HG03139 (cell line): ENCODE results near the gene AP2B1.

Experiments
- ATAC-seq: cut with Tn5 transposase; IDR thresholded peaks from one replicate; pipeline ENCODE4 v1.9.1; 2021; ENCODE audit not compliant: unreplicated experiment

AP2B1 gene

GRCh38 chr17:35727635-35728034, 140.5 kb downstream of the AP2B1 start:
- ATAC-seq: no peak

- no peak for ATAC-seq
Measured at GRCh38 chr17:35728551-35728950, 141.4 kb downstream of the AP2B1 start.

- no peak for ATAC-seq
Measured at GRCh38 chr17:35729405-35729833, 142.3 kb downstream of the AP2B1 start.

GRCh38 chr17:35730400-35731005, 143.4 kb downstream of the AP2B1 start:
- ATAC-seq: no peak

GRCh38 chr17:35731239-35731916, 144.3 kb downstream of the AP2B1 start, which contains the start of gene RASL10B:
Gene RASL10B, plus strand, starts transcription at chr17:35731639. Its CDS starts 3,546 bp downstream, at chr17:35735185.
- no peak for ATAC-seq

GRCh38 chr17:35731917-35732805, 145.0 kb downstream of the AP2B1 start:
- no peak for ATAC-seq

- no peak for ATAC-seq
Measured at GRCh38 chr17:35732806-35733136, 145.6 kb downstream of the AP2B1 start.

- ATAC-seq: no peak
Measured at GRCh38 chr17:35733366-35733765, 146.2 kb downstream of the AP2B1 start.

GRCh38 chr17:35734396-35734795, 147.3 kb downstream of the AP2B1 start:
- no peak for ATAC-seq

GRCh38 chr17:35735036-35735805, 148.1 kb downstream of the AP2B1 start:
- no peak for ATAC-seq

- ATAC-seq: no peak
Measured at GRCh38 chr17:35736236-35736635, 149.1 kb downstream of the AP2B1 start.

- ATAC-seq: no peak
Measured at GRCh38 chr17:35738519-35739133, 151.5 kb downstream of the AP2B1 start.

GRCh38 chr17:35740216-35740615, 153.1 kb downstream of the AP2B1 start:
- ATAC-seq: no peak

GRCh38 chr17:35740997-35741931, 154.1 kb downstream of the AP2B1 start:
- no peak for ATAC-seq

GRCh38 chr17:35742496-35742895, 155.4 kb downstream of the AP2B1 start:
- ATAC-seq: no peak

- no peak for ATAC-seq
Measured at GRCh38 chr17:35742896-35743477, 155.9 kb downstream of the AP2B1 start.

GRCh38 chr17:35743626-35744328, 156.7 kb downstream of the AP2B1 start:
- ATAC-seq: no peak

GRCh38 chr17:35744830-35745229, 157.7 kb downstream of the AP2B1 start:
- ATAC-seq: no peak

GRCh38 chr17:35745246-35745645, 158.1 kb downstream of the AP2B1 start:
- no peak for ATAC-seq
